Measurements from ENCODE around the gene TDP1.

Gene TDP1

GRCh38 chr14:89987161-89987475 is 31.4 kb downstream of the TDP1 start:
- no peak overlapping the region for H3K4me3 ChIP-seq (ENCODE audit: low read length)
- TF ChIP-seq CTCF (conservative IDR thresholded peaks at IDR 0.05; ENCODE audit: low read length), result no peak
- DNase-seq (ENCODE audit: low read depth), result no peak

- no peak for DNase-seq (ENCODE audit: low read depth)
- TF ChIP-seq CTCF (conservative IDR thresholded peaks at IDR 0.05; ENCODE audit: low read length), result no peak
- H3K4me3 ChIP-seq (ENCODE audit: low read length), result no peak overlapping the region
Observed at GRCh38 chr14:89988787-89989186, 33.1 kb downstream of the TDP1 start.

- no peak for DNase-seq (ENCODE audit: low read depth)
- no peak for TF ChIP-seq CTCF (conservative IDR thresholded peaks at IDR 0.05; ENCODE audit: low read length)
- no peak overlapping the region for H3K4me3 ChIP-seq (ENCODE audit: low read length)
Observed at GRCh38 chr14:89990218-89990617, 34.5 kb downstream of the TDP1 start.

GRCh38 chr14:89990623-89991275 is 35.0 kb downstream of the TDP1 start:
- no peak overlapping the region for H3K4me3 ChIP-seq (ENCODE audit: low read length)
- no peak for DNase-seq (ENCODE audit: low read depth)
- TF ChIP-seq CTCF (conservative IDR thresholded peaks at IDR 0.05; ENCODE audit: low read length), result no peak

GRCh38 chr14:89992273-89992672 is 36.5 kb downstream of the TDP1 start:
- DNase-seq (ENCODE audit: low read depth), result no peak
- TF ChIP-seq CTCF (conservative IDR thresholded peaks at IDR 0.05; ENCODE audit: low read length), result no peak
- H3K4me3 ChIP-seq (ENCODE audit: low read length), result no peak overlapping the region

- DNase-seq (ENCODE audit: low read depth), result no peak
- no peak for TF ChIP-seq CTCF (conservative IDR thresholded peaks at IDR 0.05; ENCODE audit: low read length)
- H3K4me3 ChIP-seq (ENCODE audit: low read length), result no peak overlapping the region
Observed at GRCh38 chr14:89996963-89997362, 41.2 kb downstream of the TDP1 start.

- H3K4me3 ChIP-seq (ENCODE audit: low read length), result no peak overlapping the region
- no peak for DNase-seq (ENCODE audit: low read depth)
- TF ChIP-seq CTCF (conservative IDR thresholded peaks at IDR 0.05; ENCODE audit: low read length), result no peak
Observed at GRCh38 chr14:90000935-90001334, 45.2 kb downstream of the TDP1 start.

Measured in AG10803 (cell line).